H9 (cell line): ENCODE results near the gene APOBEC3A. TPM values are rescaled to one million over a fixed set of nuclear protein-coding genes. Genes with fewer than 3 reads are reported as not detected.

Source experiments
- DNase-seq: peaks from one replicate; pipeline ENCODE4 v3.0.0-alpha.2; 2017
- H2AFZ ChIP-seq: one replicate; pipeline ENCODE4 v1.6.1; 2013; ENCODE audit warnings: mild to moderate bottlenecking, low read length, control low read depth, moderate library complexity
- H2AK5ac ChIP-seq: 2 replicates; pipeline ENCODE4 v1.6.1; 2013; ENCODE audit warnings: low read length, control low read depth, mixed read lengths; ENCODE audit not compliant: insufficient read length
- H2BK120ac ChIP-seq: one replicate; pipeline ENCODE4 v1.6.1; 2013; ENCODE audit warnings: low read depth, mild to moderate bottlenecking, low read length, control low read depth, inconsistent platforms; ENCODE audit not compliant: poor library complexity, severe bottlenecking
- H2BK12ac ChIP-seq: 2 replicates; pipeline ENCODE4 v1.6.1; 2013; ENCODE audit warnings: low read length, control low read depth, mixed read lengths, low read depth; ENCODE audit not compliant: insufficient read length
- H2BK15ac ChIP-seq: 2 replicates; pipeline ENCODE4 v1.6.1; 2013; ENCODE audit warnings: low read depth, low read length, control low read depth
- H2BK20ac ChIP-seq: one replicate; pipeline ENCODE4 v1.6.1; 2013; ENCODE audit warnings: low read depth, mild to moderate bottlenecking, low read length, control low read depth, inconsistent platforms; ENCODE audit not compliant: poor library complexity, severe bottlenecking
- H2BK5ac ChIP-seq: 2 replicates; pipeline ENCODE4 v1.6.1; 2013; ENCODE audit warnings: low read length, control low read depth, mixed read lengths; ENCODE audit not compliant: insufficient read length
- H3K14ac ChIP-seq: 2 replicates; pipeline ENCODE4 v1.6.1; 2013; ENCODE audit warnings: low read length, control low read depth; ENCODE audit not compliant: insufficient read depth
- H3K18ac ChIP-seq: 2 replicates; pipeline ENCODE4 v1.6.1; 2013; ENCODE audit warnings: low read depth, mild to moderate bottlenecking, mixed read lengths, low read length, control low read depth; ENCODE audit not compliant: insufficient read length
- H3K23ac ChIP-seq: 2 replicates; pipeline ENCODE4 v1.6.1; 2013; ENCODE audit warnings: low read length, control low read depth, mixed read lengths, low read depth; ENCODE audit not compliant: insufficient read length
- H3K23me2 ChIP-seq: 2 replicates; pipeline ENCODE4 v1.6.1; 2013; ENCODE audit warnings: low read depth, mild to moderate bottlenecking, mixed read lengths, low read length, control low read depth; ENCODE audit not compliant: insufficient read length, poor library complexity, severe bottlenecking
- H3K27ac ChIP-seq: 2 replicates; pipeline ENCODE4 v1.5.1; 2013; ENCODE audit warnings: low read length, control low read depth, mixed read lengths, low read depth; ENCODE audit not compliant: insufficient read length
- H3K27me3 ChIP-seq: 2 replicates; pipeline ENCODE4 v1.6.1; 2013; ENCODE audit warnings: low read length, control low read depth, inconsistent platforms; ENCODE audit not compliant: insufficient read depth
- H3K4ac ChIP-seq: 2 replicates; pipeline ENCODE4 v1.6.1; 2013; ENCODE audit warnings: low read depth, mild to moderate bottlenecking, control low read depth, inconsistent platforms, low read length, moderate library complexity
- H3K4me1 ChIP-seq: 2 replicates; pipeline ENCODE4 v1.6.1; 2013; ENCODE audit warnings: low read length, control low read depth, inconsistent platforms; ENCODE audit not compliant: insufficient read depth
- H3K4me2 ChIP-seq: 2 replicates; pipeline ENCODE4 v1.6.1; 2013; ENCODE audit warnings: low read length, control low read depth, mixed read lengths; ENCODE audit not compliant: insufficient read length, insufficient read depth
- H3K56ac ChIP-seq: 2 replicates; pipeline ENCODE4 v1.6.1; 2013; ENCODE audit warnings: low read depth, mild to moderate bottlenecking, mixed read lengths, low read length, control low read depth; ENCODE audit not compliant: insufficient read length
- H3K79me1 ChIP-seq: 2 replicates; pipeline ENCODE4 v1.6.1; 2013; ENCODE audit warnings: low read depth, mild to moderate bottlenecking, moderate library complexity, low read length, control low read depth, inconsistent platforms; ENCODE audit not compliant: insufficient read depth, poor library complexity, severe bottlenecking
- H3K79me2 ChIP-seq: 2 replicates; pipeline ENCODE4 v1.6.1; 2013; ENCODE audit warnings: low read length, control low read depth, inconsistent platforms; ENCODE audit not compliant: insufficient read depth
- H3K9ac ChIP-seq: 2 replicates; pipeline ENCODE4 v1.6.1; 2013; ENCODE audit warnings: low read length, control low read depth, mixed read lengths; ENCODE audit not compliant: insufficient read length; ENCODE audit errors: extremely low read depth
- H3K9me3 ChIP-seq: one replicate; pipeline ENCODE4 v1.6.1; 2013; ENCODE audit warnings: low read depth, low read length, inconsistent platforms; ENCODE audit not compliant: control insufficient read depth
- H3T11ph ChIP-seq: one replicate; pipeline ENCODE4 v1.6.1; 2013; ENCODE audit warnings: mild to moderate bottlenecking, low read length, control low read depth, inconsistent platforms
- H4K20me1 ChIP-seq: one replicate; pipeline ENCODE4 v1.6.1; 2013; ENCODE audit not compliant: control insufficient read depth, insufficient read length, insufficient read depth
- H4K5ac ChIP-seq: 2 replicates; pipeline ENCODE4 v1.6.1; 2013; ENCODE audit warnings: low read depth, mild to moderate bottlenecking, mixed read lengths, low read length, control low read depth; ENCODE audit not compliant: insufficient read length
- H4K8ac ChIP-seq: replicated peaks from 2 replicates; pipeline ENCODE4 v1.6.1; 2013; ENCODE audit warnings: low read length, control low read depth, mixed read lengths, low read depth; ENCODE audit not compliant: insufficient read length
- H4K91ac ChIP-seq: 2 replicates; pipeline ENCODE4 v1.6.1; 2013; ENCODE audit warnings: low read depth, mild to moderate bottlenecking, moderate library complexity, mixed read lengths, low read length, control low read depth; ENCODE audit not compliant: insufficient read length
- H3K27ac Mint-ChIP-seq, 3 experiments: 2 replicates in 2 of 3; 3 replicates in 1 of 3; pipeline ENCODE4 v1.8.0; 2020 to 2021; ENCODE audit warnings: mixed read lengths in 3 of 3, mild to moderate bottlenecking in 1 of 3, moderate library complexity in 1 of 3
- H3K27me3 Mint-ChIP-seq: 2 replicates; pipeline ENCODE4 v1.8.0; 2021; ENCODE audit warnings: low read depth, mild to moderate bottlenecking, moderate library complexity, mixed read lengths
- H3K36me3 Mint-ChIP-seq, 3 experiments: 2 replicates in 2 of 3; 3 replicates in 1 of 3; pipeline ENCODE4 v1.8.0; 2020 to 2021; ENCODE audit warnings: low read depth in 3 of 3, mixed read lengths in 3 of 3; ENCODE audit not compliant: insufficient read depth in 1 of 3
- H3K4me1 Mint-ChIP-seq, 2 experiments: 2 replicates each; pipeline ENCODE4 v1.8.0; 2020; ENCODE audit warnings: mixed read lengths in 2 of 2
- H3K4me3 Mint-ChIP-seq, 2 experiments: 2 replicates in 1 of 2; 3 replicates in 1 of 2; pipeline ENCODE4 v1.8.0; 2020 to 2021; ENCODE audit warnings: mild to moderate bottlenecking in 2 of 2, mixed read lengths in 2 of 2, moderate library complexity in 1 of 2
- H3K9me3 Mint-ChIP-seq, 2 experiments: 2 replicates in 1 of 2; 3 replicates in 1 of 2; pipeline ENCODE4 v1.8.0; 2020; ENCODE audit warnings: mild to moderate bottlenecking in 2 of 2, mixed read lengths in 2 of 2, moderate library complexity in 1 of 2
- WGBS: extraction: QIAGEN DNeasy Blood & Tissue Kit; methylation state at CpG from one replicate; pipeline ENCODE4 v1.1.7; 2013; ENCODE audit warnings: missing lambda C conversion rate, low lambda C conversion rate, mixed read lengths; ENCODE audit not compliant: insufficient read length; ENCODE audit errors: extremely low coverage; 5-methylcytosine and 5-hydroxymethylcytosine counted together
- total RNA-seq: library from RNA; stranded (reverse); gene quantifications from 2 replicates; pipeline ENCODE4 v1.2.1, GENCODE V29; 2021
- TF ChIP-seq, protein P1 (sequence below): fragments of 200-600 bp; sonication (generic); conservative IDR thresholded peaks from 3 replicates; pipeline ENCODE4 v1.8.0; 2021; ENCODE audit warnings: antibody characterized with exemption, mild to moderate bottlenecking

The APOBEC3A gene
- total RNA-seq, 1 experiment from 2014 or later, result not detected

GRCh38 chr22:38970551-38970950 is 13.1 kb downstream of the APOBEC3A start:
- no peak overlapping the region for H3K4me2 ChIP-seq
- no peak overlapping the region for H3K27ac ChIP-seq
- TF ChIP-seq, protein P1, sequence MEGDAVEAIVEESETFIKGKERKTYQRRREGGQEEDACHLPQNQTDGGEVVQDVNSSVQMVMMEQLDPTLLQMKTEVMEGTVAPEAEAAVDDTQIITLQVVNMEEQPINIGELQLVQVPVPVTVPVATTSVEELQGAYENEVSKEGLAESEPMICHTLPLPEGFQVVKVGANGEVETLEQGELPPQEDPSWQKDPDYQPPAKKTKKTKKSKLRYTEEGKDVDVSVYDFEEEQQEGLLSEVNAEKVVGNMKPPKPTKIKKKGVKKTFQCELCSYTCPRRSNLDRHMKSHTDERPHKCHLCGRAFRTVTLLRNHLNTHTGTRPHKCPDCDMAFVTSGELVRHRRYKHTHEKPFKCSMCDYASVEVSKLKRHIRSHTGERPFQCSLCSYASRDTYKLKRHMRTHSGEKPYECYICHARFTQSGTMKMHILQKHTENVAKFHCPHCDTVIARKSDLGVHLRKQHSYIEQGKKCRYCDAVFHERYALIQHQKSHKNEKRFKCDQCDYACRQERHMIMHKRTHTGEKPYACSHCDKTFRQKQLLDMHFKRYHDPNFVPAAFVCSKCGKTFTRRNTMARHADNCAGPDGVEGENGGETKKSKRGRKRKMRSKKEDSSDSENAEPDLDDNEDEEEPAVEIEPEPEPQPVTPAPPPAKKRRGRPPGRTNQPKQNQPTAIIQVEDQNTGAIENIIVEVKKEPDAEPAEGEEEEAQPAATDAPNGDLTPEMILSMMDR, result no peak
- H3K9me3 Mint-ChIP-seq, result peaks cover 5 to 8% of the 10 kb centered on the region in 2 experiments; a peak in 4 of 5 replicates
- H3K18ac ChIP-seq, result no peak overlapping the region
- H3K27me3 Mint-ChIP-seq, result peaks cover 27% of the 10 kb centered on the region
- H2BK120ac ChIP-seq, result no peak overlapping the region
- H2BK12ac ChIP-seq, result no peak overlapping the region
- no peak overlapping the region for H3K14ac ChIP-seq
- no peak overlapping the region for H3K56ac ChIP-seq
- no peaks in the 10 kb centered on the region for H4K20me1 ChIP-seq
- no peaks in the 10 kb centered on the region for H3K36me3 Mint-ChIP-seq
- H3K4me1 ChIP-seq, result no peaks in the 10 kb centered on the region
- H2AK5ac ChIP-seq, result no peak overlapping the region
- H4K5ac ChIP-seq, result no peak overlapping the region
- H4K8ac ChIP-seq, result no peak overlapping the region
- no peaks in the 10 kb centered on the region for H3K79me1 ChIP-seq
- H3K4me3 Mint-ChIP-seq, result no peak overlapping the region; a peak in 1 of 5 replicates
- no peak overlapping the region for H3K9ac ChIP-seq
- WGBS, result no CpG with 5 or more reads among the region's 8 CpGs
- H3K4ac ChIP-seq, result no peak overlapping the region
- DNase-seq, result no peak
- H3K27ac Mint-ChIP-seq, result no peak overlapping the region
- no peak overlapping the region for H2AFZ ChIP-seq
- no peaks in the 10 kb centered on the region for H3K27me3 ChIP-seq
- H3K23ac ChIP-seq, result no peak overlapping the region
- no peaks in the 10 kb centered on the region for H3K79me2 ChIP-seq
- no peak overlapping the region for H2BK20ac ChIP-seq
- H3K9me3 ChIP-seq, result no peaks in the 10 kb centered on the region
- H3K4me1 Mint-ChIP-seq, result peaks cover 10 to 15% of the 10 kb centered on the region in 2 experiments
- no peaks in the 10 kb centered on the region for H3K23me2 ChIP-seq
- no peak overlapping the region for H2BK5ac ChIP-seq
- no peak overlapping the region for H3T11ph ChIP-seq
- no peak overlapping the region for H4K91ac ChIP-seq
- no peak overlapping the region for H2BK15ac ChIP-seq
